Osteoblast (primary cell): ENCODE data around the gene ZNF488. TPM values are rescaled to one million over a fixed set of nuclear protein-coding genes. Genes with fewer than 3 reads are reported as not detected.

Source experiments
- DNase-seq: peaks from one replicate; pipeline ENCODE4 v3.0.0; 2011; ENCODE audit warnings: low spot score, mixed read lengths; ENCODE audit not compliant: insufficient read length; ENCODE audit errors: missing footprints
- H2AFZ ChIP-seq: 2 replicates; pipeline ENCODE4 v1.6.0; 2011; ENCODE audit warnings: mild to moderate bottlenecking, low read length
- H3K27ac ChIP-seq: 2 replicates; pipeline ENCODE4 v1.5.1; 2011; ENCODE audit warnings: mild to moderate bottlenecking, low read depth, low read length, moderate library complexity
- H3K27me3 ChIP-seq: 2 replicates; pipeline ENCODE4 v1.6.0; 2012; ENCODE audit warnings: mild to moderate bottlenecking, control low read depth, inconsistent platforms, low read length, moderate library complexity; ENCODE audit not compliant: insufficient read depth
- H3K36me3 ChIP-seq: 2 replicates; pipeline ENCODE4 v1.5.1; 2011; ENCODE audit warnings: mild to moderate bottlenecking, low read length, control low read depth, moderate library complexity; ENCODE audit not compliant: insufficient read depth
- H3K4me1 ChIP-seq: 2 replicates; pipeline ENCODE4 v1.5.1; 2011; ENCODE audit warnings: mild to moderate bottlenecking, low read length, control low read depth, moderate library complexity; ENCODE audit not compliant: insufficient read depth
- H3K4me2 ChIP-seq: 2 replicates; pipeline ENCODE4 v1.6.0; 2011; ENCODE audit warnings: mild to moderate bottlenecking, low read length; ENCODE audit not compliant: insufficient read depth
- H3K4me3 ChIP-seq: fragments of 200-600 bp; sonication (generic); 3 replicates; pipeline ENCODE4 v1.5.1; 2012; ENCODE audit warnings: mild to moderate bottlenecking, low read length, inconsistent platforms; ENCODE audit not compliant: insufficient read depth
- H3K79me2 ChIP-seq: 2 replicates; pipeline ENCODE4 v1.6.0; 2012; ENCODE audit warnings: mild to moderate bottlenecking, low read length, control low read depth, inconsistent platforms; ENCODE audit not compliant: insufficient read depth
- H3K9me3 ChIP-seq: 2 replicates; pipeline ENCODE4 v1.5.1; 2011; ENCODE audit warnings: low read depth, low read length, control low read depth
- H4K20me1 ChIP-seq: 2 replicates; pipeline ENCODE4 v1.6.0; 2012; ENCODE audit warnings: mild to moderate bottlenecking, low read length, control low read depth; ENCODE audit not compliant: insufficient read depth
- total RNA-seq: library from RNA; depleted of rRNA; stranded (reverse); fragments of >200 nt; gene quantifications from 2 replicates; pipeline ENCODE4 v1.2.3, GENCODE V29; 2012
- TF ChIP-seq, protein P1 (sequence below): IDR thresholded peaks from 2 replicates; pipeline ENCODE4 v1.5.1; 2011; ENCODE audit warnings: mild to moderate bottlenecking, low read depth, low read length, moderate library complexity; ENCODE audit errors: extremely low read depth

ZNF488 gene
- total RNA-seq, 1 donor, result under 0.01 TPM

DNA sequence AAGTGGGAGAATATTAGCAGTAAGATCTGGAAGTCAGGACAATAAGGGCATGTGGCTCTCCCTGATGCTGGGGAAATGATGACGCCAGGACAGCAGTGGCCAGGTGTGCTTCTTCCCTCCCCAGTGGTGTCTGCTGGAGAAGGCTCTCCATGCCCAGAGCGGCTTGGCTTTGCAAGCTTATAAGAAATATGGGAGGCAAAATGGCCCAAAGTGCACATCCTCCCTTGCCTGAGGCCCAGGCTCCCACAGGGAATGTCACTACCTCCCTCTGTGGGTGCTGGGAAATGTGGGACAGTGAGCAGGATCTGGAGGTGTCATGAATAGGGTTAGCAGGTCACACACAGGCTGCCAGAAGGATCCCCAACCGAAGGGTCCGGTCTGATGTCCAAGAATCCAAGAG lies 17.1 kb upstream of the ZNF488 start:
- no peak overlapping the region for H3K27ac ChIP-seq
- no peak overlapping the region for H3K4me2 ChIP-seq
- no peaks in the 10 kb centered on the region for H3K36me3 ChIP-seq
- no peaks in the 10 kb centered on the region for H4K20me1 ChIP-seq
- H2AFZ ChIP-seq, result no peak overlapping the region
- TF ChIP-seq, protein P1, sequence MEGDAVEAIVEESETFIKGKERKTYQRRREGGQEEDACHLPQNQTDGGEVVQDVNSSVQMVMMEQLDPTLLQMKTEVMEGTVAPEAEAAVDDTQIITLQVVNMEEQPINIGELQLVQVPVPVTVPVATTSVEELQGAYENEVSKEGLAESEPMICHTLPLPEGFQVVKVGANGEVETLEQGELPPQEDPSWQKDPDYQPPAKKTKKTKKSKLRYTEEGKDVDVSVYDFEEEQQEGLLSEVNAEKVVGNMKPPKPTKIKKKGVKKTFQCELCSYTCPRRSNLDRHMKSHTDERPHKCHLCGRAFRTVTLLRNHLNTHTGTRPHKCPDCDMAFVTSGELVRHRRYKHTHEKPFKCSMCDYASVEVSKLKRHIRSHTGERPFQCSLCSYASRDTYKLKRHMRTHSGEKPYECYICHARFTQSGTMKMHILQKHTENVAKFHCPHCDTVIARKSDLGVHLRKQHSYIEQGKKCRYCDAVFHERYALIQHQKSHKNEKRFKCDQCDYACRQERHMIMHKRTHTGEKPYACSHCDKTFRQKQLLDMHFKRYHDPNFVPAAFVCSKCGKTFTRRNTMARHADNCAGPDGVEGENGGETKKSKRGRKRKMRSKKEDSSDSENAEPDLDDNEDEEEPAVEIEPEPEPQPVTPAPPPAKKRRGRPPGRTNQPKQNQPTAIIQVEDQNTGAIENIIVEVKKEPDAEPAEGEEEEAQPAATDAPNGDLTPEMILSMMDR, result no peak
- H3K4me3 ChIP-seq, result no peak overlapping the region
- H3K4me1 ChIP-seq, result peaks cover 20% of the 10 kb centered on the region
- no peaks in the 10 kb centered on the region for H3K79me2 ChIP-seq
- H3K27me3 ChIP-seq, result peaks cover 10% of the 10 kb centered on the region
- no peak for DNase-seq
- no peaks in the 10 kb centered on the region for H3K9me3 ChIP-seq

DNA sequence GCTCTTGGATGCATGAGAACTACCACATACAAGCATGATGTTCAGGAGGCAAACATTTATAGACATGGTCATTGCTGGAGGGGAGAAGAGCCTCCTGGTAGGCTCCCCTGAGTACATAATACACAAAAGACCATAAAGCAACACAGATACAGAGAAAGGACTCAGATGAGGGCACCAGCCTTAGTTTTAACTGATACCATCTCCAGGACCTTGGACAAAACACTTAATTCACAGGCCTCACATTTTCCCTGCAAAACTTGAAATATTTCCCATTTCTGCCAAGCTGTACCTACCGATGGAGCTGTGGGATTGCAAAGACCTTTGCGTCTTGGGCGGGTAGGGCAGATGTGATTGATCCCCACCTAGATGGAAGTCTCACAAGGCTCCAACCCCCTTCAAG lies 16.7 kb upstream of the ZNF488 start:
- peaks cover 20% of the 10 kb centered on the region for H3K4me1 ChIP-seq
- peaks cover 12% of the 10 kb centered on the region for H3K27me3 ChIP-seq
- TF ChIP-seq, protein P1, result no peak
- no peak overlapping the region for H3K27ac ChIP-seq
- no peak for DNase-seq
- H3K4me3 ChIP-seq, result no peak overlapping the region
- no peaks in the 10 kb centered on the region for H3K79me2 ChIP-seq
- no peaks in the 10 kb centered on the region for H4K20me1 ChIP-seq
- H3K9me3 ChIP-seq, result no peaks in the 10 kb centered on the region
- H3K4me2 ChIP-seq, result no peak overlapping the region
- no peaks in the 10 kb centered on the region for H3K36me3 ChIP-seq
- H2AFZ ChIP-seq, result no peak overlapping the region

DNA sequence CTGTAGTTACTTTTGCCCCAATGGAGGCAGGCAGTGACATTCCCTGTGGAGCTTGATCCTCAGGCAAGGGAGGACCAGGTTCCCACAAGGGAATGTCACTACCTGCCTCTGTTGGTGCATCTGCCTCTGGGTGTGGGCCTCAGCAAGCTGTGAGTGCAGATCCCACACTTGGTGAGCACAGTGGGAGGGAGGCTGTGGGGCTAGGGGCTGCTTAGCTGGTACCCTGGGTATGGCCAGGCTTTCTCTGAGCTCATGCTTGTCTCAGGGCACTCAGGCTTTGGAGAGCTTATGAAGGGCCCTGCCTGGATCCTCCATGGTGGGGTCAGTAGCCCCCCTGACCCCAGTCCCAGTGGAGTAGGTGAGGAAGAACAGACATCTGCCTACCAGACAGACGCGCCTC lies 16.2 kb upstream of the ZNF488 start:
- DNase-seq, result no peak
- Histone ChIP-seq H3K4me2 (no peak overlapping the region), H3K27ac (no peak overlapping the region), H3K79me2 (no peaks in the 10 kb centered on the region), H2AFZ (no peak overlapping the region), H3K4me3 (no peak overlapping the region), H4K20me1 (no peaks in the 10 kb centered on the region), H3K9me3 (no peaks in the 10 kb centered on the region), H3K4me1 (peaks cover 20% of the 10 kb centered on the region), H3K36me3 (no peaks in the 10 kb centered on the region), H3K27me3 (peaks cover 16% of the 10 kb centered on the region)
- TF ChIP-seq, protein P1, result no peak

DNA sequence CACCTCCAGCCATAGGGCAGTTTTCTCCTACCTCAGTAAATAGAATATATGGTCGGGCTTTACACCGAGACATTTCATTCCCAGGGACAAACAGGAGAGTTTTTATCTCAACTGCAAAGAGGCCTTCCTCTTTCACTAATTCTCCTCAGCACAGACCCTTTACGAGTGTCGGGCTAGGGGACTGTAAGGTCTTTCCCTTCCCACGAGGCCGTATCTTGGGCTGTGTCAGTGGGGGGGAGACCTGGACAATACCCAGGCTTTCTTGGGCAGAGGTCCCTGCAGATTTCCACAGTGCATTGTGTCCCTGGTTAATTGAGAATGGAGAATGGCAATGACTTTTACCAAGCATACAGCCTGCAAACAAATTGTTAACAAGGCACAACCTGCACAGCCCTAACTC lies 13.2 kb upstream of the ZNF488 start:
- Histone ChIP-seq H3K4me3 (no peak overlapping the region), H3K4me1 (peaks cover 4% of the 10 kb centered on the region), H3K9me3 (no peaks in the 10 kb centered on the region), H3K27me3 (peaks cover 46% of the 10 kb centered on the region), H3K27ac (no peak overlapping the region), H3K4me2 (no peak overlapping the region), H4K20me1 (no peaks in the 10 kb centered on the region), H3K36me3 (no peaks in the 10 kb centered on the region), H3K79me2 (no peaks in the 10 kb centered on the region), H2AFZ (no peak overlapping the region)
- DNase-seq, result no peak
- TF ChIP-seq, protein P1, result no peak
